NCI-H146 treated with DMSO at 0.1 percent for 48 hours (cell line): ENCODE measurements around the gene SLC16A6.
A peak's percentile ranks its signal among the peaks of the same experiment; 100 is the strongest.
"Not testable (repeated sequence)": the region's sequence is repeated elsewhere in the genome, so short reads cannot be mapped to it uniquely, and the experiment has no call there.

ENCODE experiments used
- DNase-seq: peaks from one replicate; lab custom pipeline; 2025; ENCODE audit not compliant: unreplicated experiment; lab: John Stamatoyannopoulos, UW

SLC16A6 gene

DNA sequence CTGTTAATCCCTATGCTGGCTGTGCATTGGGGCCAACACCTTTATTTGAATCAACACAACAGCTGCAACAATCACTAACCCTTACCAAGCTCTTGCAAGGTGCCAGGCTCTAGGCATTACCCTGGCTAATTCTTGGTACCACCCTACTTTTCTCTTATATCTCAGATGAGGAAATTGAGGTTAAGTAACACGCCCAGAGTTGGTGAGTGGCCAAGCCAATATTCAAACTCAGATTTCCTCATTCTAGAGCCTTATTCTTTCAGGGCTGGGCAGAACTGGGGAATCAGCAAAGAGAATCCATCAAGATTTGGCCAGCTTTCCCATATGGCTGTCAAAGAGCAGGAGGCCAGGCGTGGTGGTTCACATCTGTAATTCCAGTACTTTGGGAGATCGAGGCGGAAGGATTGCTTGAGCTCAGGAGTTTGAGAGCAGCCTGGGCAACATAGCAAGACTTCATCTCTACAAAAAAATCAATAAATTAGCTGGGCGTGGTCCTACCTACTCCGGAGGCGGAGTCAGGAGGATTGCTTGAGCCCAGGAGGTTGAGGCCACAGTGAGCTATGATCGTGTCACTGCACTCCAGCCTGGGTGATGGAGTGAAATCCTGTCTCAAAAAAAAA lies 24.1 kb upstream of the SLC16A6 start:
- DNase-seq, result no peak

- no peak for DNase-seq
Observed at GRCh38 chr17:68310152-68310551, 19.2 kb upstream of the SLC16A6 start.

GRCh38 chr17:68309066-68309670 lies 18.2 kb upstream of the SLC16A6 start:
- not testable (repeated sequence) for DNase-seq

DNA sequence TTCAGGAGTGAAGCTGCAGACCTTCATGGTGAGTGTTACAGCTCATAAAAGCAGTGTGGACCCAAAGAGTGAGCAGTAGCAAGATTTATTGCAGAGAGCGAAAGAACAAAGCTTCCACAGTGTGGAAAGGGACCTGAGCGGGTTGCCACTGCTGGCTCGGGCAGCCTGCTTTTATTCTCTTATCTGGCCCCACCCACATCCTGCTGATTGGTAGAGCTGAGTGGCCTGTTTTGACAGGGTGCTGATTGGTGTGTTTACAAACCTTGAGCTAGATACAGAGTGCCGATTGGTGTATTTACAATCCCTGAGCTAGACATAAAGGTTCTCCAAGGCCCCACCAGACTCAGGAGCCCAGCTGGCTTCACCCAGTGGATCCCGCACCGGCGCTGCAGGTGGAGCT lies 17.6 kb upstream of the SLC16A6 start:
- not testable (repeated sequence) for DNase-seq

GRCh38 chr17:68307443-68307842 lies 16.5 kb upstream of the SLC16A6 start:
- DNase-seq, result no peak

DNA sequence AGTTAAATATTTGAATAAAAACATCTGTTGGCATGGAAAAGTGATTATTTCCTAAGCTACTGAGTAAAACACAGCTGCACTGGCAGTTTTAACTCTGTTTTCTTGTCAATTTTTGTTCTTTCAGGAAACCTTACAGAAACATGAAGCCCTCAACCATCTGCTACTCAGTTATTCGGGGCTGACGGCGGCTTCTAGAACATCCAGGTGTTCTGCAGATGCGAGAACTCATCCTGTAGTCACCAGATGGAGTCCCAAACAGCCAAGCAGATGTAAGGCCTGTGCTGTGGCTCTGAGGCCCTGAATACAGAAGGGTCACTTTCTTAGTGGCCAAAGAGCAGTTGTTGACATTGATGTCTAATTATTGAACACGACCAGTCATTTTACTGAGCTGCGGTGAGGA lies 15.9 kb upstream of the SLC16A6 start:
- DNase-seq, result no peak

- no peak for DNase-seq
Observed at GRCh38 chr17:68305142-68305541, 14.2 kb upstream of the SLC16A6 start.

- no peak for DNase-seq
Observed at GRCh38 chr17:68304706-68305105, 13.8 kb upstream of the SLC16A6 start.

DNA sequence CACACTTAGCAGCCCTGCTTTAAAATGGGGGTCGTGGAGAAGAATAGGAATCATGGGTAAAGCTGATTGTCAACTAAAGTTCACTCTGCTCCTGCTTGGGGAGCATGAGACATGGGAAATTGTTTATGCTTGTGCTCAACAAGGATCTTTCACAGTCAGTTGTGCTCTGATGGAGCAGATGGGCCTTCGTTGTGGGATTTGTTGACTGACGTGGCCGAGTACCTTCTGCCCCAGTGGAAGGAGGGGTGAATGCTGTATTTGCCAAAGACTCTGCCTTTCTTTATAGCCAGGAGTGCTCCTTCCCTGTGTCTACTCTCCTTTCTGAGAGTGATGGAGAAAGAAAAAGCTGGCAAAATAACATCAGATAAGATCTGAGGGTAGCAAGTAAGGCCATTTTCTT lies 11.7 kb upstream of the SLC16A6 start:
- peak; percentile 14 for DNase-seq

- peak; percentile 87 for DNase-seq
Observed at GRCh38 chr17:68302066-68302564, 11.2 kb upstream of the SLC16A6 start.

DNA sequence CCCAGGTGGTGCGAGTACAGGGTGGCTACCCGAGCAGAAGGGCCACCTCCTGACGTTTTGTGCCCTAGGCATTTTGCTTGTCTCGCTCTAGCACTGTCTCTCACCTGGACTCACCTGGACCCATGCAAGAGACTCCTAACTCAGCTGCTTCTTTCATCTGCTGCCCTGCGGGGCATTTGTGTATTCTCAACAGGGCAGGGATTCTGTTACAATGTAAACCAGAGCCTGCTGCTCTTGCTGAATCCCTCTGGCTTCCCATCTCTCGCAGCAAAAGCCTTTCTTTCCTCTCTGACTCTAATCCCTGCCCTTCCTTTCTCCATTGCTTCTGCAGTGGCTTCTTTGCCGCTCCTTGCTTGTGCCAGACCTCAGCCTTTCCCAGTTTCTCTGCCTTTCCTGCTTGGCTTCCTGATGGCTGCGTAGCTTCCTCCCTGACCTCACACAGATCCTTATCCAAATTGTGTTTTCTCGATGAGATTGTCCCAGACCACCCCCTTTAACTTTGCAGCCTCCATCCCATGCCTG lies 10.6 kb upstream of the SLC16A6 start:
- DNase-seq, result peak; percentile 98

GRCh38 chr17:68299817-68300216 lies 8.9 kb upstream of the SLC16A6 start:
- DNase-seq, result no peak

DNA sequence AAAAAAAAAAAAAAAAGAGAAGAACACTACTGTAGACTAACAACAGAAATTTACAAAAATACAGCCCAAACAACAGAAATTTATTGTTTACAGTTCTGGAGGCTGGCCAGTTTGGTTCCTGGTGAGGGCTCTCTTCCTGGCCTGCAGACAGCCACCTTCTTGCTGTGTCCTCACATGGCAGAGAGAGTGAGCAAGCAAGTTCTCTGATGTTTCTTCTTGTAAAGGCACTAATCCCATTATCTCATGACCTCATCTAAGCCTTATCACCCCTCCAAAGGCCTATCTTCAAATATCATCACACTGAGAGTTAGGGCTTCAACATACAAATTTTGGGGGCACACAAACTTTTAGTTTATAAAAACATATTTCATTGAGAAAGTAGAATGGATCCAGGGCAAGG lies 7.7 kb upstream of the SLC16A6 start:
- DNase-seq, result no peak

DNA sequence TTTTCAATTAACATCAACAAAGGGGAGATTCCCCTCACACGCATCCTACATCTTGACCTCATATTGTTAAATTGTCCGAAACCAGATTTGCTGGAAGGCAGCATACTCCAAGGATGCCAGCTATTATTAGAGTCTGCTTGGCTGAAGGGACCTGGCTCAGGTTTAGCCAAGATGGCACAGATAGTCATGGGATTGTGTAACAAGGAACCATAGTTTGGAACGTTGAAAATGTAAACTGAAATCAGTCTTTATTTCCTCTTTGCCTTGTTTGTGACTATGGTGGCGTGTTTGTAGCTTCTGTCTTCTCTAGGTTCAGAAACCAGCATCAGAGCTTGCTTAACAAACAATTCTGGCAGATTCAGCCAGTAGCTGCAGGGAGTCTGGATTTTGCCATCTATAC lies 6.3 kb upstream of the SLC16A6 start:
- DNase-seq, result no peak

GRCh38 chr17:68296217-68297191 lies 5.6 kb upstream of the SLC16A6 start:
- DNase-seq, result no peak

DNA sequence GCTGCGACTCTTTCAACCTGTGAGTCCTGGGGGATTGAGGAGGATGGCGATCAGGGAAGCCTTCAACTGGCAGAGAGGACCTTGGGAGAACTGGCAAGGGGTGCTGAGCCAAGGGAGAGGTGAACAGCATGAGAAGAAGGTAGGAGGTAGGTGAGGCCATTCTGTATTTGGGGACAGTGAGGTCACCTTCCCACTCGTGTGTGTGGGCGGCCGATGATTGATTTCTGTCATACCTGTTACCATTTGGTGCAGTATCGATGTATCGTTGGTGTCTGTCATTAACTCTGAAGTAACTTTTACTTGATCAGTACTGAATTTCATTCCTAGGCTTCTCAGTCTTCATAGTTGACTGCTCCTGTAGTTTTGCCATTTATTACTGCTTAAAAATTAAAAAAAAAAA lies 4.2 kb upstream of the SLC16A6 start:
- DNase-seq, result no peak

DNA sequence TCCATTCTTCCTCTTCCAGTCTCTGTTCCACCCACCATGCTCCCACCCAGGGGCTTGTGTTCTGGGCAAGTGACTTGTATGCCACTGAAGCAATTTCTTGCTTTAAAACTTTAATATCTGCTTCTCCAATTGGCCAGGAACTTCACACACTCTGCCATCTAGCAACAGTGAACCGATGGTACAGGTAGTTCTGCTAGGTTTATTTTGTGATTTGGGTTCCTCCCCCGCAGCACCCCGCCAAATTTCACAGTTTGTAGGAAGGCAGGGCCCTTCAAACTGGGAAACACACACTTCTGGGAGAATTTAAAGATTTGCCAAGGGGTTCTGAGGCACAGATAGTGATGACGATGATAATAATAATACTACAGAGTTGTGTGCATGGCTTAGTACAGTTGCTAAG lies 3.7 kb upstream of the SLC16A6 start:
- no peak for DNase-seq

DNA sequence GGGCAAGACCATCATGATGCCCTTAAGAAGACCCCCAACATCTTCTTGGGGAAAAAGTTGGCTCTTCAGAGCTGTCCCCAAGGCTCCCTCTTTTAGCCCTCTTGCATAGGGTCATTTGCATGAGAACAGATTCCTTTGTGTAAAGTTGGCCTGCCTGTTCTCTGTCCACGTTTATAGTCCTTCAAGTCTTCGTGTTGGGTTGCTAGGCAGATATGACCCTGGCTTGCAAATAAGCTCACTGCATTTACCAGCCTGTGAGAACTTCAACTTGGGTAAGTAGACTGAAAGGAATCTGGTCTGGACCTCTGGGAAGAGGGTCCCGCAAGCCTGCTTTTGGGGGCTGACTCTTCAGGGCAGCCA lies 3.2 kb upstream of the SLC16A6 start:
- no peak for DNase-seq

GRCh38 chr17:68293490-68294195 lies 2.7 kb upstream of the SLC16A6 start:
- DNase-seq, result no peak

- no peak for DNase-seq
Observed at GRCh38 chr17:68292689-68293040, 1.7 kb upstream of the SLC16A6 start.
